ENCODE data around the gene TCL1A.

TCL1A gene

DNA sequence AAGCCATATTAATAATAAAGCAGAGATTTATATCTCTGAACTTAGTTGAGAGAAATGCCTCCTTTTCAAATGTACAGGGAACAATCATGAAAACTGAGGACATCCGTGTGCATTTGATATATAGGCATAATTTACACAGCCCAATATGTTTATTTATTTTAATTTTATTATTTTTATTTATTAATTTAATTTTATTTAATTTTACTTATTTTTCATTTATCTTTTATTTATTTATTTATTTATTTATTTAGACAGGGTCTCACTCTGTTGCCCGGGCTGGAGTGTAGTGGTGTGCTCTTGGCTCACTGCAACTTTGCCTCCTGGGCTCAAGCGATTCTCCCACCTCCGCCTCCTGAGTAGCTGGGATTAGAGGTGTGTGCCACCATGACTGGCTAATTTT, 8.4 kb downstream of the TCL1A start:
- DNase-seq (ENCODE audit: low read depth in 3 of 3), result no peak

DNA sequence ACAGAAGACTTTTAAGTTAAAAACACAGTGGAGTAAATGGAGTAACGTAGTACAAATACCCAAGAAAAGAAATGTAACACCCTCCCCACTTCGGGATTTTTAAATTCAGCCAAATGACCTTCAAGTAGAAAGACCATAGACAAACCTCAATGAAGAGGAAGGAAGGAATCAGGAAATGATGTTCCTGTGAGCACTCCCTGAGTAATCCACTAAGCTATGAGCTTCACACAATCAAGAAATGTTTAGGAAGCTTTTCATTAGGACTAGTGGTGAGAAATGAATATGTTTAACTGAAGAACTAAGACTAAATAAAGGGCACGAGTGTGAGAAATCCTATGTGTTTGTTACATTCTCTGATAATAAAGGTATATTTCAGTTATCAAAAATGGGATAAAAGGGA, 10.1 kb downstream of the TCL1A start:
- DNase-seq (ENCODE audit: low read depth in 3 of 3), result no peak

DNA sequence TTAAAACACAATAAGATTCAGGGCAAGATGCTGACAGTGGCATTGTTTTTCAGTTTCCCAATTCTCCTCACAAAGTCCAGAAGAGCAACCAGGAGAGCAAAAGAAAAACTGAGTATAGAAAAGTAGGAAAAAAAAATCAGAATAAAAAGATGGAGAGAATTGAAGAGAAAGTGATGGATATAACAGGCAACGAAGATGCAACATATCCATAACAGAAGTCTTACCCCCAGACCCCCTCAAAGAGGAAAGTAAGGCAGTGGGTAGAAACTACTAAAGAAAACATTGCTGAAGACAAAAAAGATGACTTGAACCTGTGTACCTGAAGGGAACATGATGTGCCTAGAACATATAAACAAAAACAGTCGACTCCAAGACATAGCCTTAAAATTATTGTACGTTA, 10.6 kb downstream of the TCL1A start:
- DNase-seq (ENCODE audit: low read depth in 3 of 3), result no peak

DNA sequence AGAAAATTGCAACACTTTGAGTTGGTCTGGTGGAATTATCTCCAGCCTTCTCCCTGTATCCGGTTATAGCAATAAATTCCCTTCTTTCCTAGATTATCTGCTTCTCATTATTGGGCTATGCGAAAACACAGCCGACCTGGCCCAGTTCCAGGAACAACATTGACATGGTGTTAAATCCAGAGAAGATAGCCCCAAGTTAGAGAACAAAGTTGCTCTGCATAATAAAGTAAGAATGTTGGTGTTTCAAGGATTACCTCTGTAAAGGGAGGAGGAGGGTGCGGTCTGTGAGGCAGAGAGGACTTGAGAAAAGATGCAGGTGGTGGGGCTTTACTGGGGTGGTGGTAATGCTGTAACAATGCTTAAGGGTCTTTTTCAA, 12.1 kb downstream of the TCL1A start:
- DNase-seq (ENCODE audit: low read depth in 3 of 3), result no peak

DNA sequence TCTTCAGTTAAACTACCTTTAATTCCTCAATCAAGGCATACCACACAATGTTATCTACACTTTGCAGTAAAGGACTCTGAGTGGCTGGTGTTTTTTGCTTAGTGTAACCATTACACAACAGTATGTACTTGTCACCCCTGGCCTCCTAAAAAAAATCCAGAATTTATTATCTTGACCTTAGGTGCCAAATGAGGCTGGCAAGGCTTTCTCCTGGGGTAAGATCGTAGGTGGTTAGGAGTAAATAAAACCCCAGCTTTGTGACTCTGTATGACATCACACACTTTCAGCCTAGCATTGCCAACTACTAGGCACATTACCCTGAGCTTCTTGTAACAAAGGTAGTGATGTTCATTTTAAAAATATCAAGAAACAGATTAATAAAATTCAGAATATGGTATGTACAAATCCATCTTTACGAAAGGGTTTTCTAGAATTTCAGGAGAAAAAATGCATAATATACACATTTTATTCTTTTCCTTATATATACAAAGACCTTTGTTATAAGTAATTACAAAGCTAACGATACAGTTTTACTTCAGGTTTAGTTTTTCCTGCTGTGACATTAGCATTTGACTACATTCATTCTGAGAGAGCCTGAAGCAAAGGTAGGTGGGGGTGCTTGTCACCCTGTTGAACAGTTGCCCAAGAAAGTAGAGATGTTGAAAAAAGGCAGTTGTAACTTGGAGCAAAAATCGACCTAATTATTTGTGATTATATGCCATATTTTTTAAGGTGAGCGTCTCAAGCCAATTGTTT, 13.5 kb downstream of the TCL1A start:
- DNase-seq (ENCODE audit: low read depth in 3 of 3), result no peak

DNA sequence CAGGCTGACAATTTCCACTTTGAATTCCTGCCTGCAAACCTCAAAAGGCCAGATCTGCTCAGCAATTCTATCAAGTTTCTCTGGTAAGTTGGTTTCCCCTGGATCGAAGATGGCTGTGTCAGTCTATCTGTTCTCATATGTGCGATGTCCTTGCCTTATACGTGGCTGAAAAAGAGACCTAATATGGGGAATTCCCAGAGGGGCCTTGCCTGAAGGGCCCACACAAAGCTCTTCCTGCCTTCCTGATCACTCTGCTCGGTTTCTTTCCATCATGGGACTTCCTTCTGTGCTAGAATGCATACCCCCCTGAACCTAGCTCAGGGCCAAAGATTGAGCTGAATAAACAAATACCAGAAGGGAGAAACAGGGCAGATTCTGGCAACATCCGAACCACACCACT, 14.5 kb downstream of the TCL1A start:
- no peak for DNase-seq (ENCODE audit: low read depth in 3 of 3)

DNA sequence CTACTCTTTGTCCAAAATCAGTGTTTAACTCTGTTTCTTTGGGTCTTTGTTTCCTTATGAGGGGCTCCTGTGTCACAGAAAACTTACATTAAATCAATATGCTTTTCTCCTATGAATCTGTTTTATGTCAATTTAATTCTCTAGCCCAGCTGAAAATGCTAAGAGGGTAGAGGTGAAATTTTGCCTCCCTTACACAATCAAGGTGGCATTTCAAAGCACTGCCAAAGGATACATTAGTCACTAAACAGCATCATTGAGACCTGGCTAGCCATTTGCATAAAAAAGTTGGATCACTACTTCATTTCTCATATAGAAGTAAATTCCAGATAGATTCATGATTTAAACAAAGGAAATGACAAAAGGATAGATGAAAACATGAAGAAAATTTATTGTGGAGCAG, 15.6 kb downstream of the TCL1A start:
- no peak for DNase-seq (ENCODE audit: low read depth in 3 of 3)

DNA sequence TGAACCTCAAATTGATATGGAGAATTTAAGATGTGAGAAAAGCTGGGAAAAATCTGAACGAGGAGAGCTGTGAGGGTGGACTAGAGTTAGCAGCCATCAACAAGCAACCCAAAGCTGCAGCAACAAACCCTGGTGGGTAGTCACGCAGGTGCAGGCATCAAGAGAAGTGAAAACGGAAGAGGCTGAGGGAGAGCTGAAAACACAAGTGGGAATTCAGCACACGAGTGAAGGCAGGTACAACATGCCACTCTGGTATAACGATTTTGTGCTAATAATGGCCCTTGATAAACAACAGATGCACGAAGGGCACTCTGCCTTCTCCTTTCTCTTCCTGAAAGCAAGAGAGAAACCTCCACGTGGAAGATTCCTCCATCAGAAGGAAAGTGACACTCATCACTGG, 16.2 kb downstream of the TCL1A start:
- DNase-seq (ENCODE audit: low read depth in 3 of 3), result no peak

DNA sequence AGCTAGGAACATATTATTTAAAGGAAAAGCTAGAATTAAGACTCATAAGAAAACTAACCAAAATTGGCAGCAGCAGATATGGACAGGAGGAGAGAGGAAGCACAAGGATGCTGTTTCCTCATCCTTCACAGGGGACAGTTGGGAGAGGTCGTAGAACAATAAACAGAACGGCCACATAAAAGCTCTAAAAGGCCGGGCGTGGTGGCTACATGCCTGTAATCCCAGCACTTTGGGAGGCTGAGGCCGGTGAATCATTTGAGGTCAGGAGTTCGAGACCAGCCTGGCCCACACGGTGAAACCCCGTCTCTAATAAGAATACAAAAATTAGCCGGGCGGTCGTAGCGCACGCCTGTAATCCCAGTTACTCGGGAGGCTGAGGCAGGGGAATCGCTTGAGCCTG, 17.2 kb downstream of the TCL1A start:
- no peak for DNase-seq (ENCODE audit: low read depth in 3 of 3)

DNA sequence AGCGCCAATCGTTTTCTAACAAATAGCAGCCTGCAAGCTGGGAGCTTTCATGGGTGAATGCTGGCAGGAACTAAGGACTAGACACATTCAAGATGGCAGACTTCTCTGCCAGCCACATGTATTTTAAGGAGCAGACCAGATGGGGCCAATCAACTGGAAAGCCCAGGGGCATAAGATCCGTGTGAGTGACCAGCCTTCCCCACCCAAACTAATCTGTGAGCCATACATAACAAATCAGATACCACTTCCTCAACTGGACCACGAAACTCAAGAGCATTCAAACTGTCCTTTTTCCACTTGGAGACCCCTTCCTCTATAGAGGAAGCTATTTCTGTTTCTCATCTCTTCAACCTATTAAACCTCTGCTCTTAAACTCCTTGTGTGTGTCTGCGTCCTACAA, 18.0 kb downstream of the TCL1A start:
- no peak for DNase-seq (ENCODE audit: low read depth in 3 of 3)

DNA sequence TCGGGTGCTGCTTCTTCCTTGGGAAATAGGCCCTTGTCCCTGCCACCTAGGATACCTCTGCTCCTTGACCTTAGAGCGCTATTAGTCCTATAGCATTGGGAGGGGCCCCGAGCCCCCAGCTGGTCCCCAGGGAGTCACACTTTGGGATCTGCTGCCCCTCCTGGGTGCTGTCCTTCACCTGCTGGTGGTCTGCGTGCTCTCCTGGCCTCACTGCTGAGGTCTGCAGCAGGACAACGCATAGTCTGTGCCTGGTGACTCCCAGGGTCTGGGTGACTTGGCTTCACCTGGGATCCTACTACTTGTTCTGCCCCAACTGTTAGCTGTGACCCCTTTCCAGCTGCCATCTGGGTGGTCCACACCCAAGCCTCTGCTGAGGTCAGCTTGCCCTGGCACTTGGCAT, 18.9 kb downstream of the TCL1A start:
- no peak for DNase-seq (ENCODE audit: low read depth in 3 of 3)

DNA sequence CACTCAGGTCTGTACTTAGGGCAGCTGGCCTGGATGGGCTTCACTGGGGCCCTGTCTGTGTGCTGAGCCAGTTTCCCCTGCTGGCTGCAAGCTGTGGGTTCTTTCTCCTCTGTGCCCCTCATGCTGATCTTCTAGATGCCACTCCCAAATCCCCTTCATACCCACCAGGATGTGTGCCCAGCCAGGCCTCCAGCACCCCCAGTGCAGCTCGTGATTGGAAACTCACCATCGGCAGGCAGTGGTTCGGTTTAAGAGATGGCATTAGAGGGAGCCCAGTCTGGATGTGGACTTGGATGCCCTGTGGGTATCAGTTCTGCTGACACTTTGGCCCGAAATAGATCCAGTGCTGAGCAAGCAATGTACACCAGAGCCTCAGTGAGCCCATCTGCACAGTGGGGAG, 21.8 kb downstream of the TCL1A start:
- no peak for DNase-seq (ENCODE audit: low read depth in 3 of 3)

DNA sequence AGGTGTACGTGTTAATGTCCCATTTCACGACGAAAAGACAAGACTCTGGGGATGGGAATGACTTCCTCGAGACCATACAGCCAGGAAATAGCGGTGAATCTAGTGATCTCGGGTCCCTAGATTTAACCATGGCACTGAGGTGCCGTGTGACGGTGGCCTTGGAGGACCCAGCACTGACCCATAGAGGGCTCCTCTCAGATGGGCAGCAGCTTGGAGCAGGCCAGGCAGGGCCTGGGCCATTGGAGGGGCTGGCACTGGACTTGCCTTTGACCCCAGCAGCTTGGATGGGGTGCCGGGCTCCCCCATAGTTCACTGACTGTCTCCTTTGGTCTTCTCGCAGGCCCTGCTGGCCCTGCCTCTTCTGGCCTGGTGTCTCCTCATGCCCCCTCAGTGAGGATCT, 22.3 kb downstream of the TCL1A start:
- DNase-seq (ENCODE audit: low read depth in 3 of 3), result no peak

DNA sequence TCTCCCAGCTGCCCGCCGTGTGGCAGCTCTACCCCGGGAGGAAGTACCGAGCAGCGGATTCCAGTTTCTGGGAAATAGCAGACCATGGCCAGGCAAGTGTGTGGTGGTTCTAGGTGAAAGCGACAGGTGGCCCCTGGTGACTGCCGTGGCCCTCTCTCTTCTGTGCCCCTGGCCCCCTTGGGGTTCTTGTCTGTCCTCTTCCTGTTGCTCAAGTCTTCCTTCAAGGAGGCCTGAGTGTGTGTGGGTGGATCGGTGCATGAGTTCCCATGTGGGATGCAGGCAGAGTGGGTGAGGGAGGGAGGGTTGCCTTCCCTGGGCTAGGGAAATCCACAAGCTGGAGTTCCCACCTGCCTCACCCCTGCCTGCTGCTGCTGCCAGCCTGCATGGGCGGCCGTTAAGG, 23.1 kb downstream of the TCL1A start:
- DNase-seq (ENCODE audit: low read depth in 3 of 3), result no peak

DNA sequence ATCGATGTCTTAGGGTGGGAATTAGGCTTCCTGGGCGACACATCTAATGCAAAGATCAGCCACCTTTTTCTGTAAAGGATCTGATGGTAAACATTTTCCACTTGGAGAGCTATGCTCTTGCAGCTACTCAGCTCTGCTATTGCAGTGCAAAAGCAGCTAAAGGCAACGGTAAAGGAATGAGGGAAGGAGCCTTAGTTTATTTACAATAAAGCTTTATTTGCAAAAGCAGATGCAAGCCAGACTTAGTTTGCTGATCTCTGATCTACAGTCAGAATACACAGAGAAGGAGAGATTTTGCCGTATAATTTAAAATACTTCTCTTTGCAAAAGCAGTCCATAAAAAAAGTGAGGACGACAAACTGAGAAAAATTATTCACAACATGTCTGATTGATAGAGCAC, 24.5 kb downstream of the TCL1A start:
- DNase-seq (ENCODE audit: low read depth in 3 of 3), result no peak

DNA sequence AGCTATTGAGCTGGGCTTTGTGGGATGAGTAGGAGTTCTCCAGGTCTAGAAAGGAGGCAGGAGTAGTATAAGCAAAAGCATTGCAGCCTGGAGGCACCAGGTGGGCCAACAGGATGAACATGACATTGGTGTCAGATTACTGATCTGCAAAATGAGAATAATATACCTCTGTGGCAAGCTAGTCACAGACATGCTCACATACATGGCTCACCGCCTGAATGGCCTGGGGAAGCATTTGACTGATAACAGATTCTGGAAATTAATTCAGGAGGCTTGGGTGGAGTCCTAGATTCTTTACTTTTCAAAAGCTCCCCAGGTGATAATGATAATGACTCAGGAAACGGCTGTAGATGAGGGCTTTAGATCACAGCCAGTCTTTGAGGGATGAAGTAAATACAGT, 27.0 kb downstream of the TCL1A start:
- DNase-seq (ENCODE audit: low read depth in 3 of 3), result no peak

DNA sequence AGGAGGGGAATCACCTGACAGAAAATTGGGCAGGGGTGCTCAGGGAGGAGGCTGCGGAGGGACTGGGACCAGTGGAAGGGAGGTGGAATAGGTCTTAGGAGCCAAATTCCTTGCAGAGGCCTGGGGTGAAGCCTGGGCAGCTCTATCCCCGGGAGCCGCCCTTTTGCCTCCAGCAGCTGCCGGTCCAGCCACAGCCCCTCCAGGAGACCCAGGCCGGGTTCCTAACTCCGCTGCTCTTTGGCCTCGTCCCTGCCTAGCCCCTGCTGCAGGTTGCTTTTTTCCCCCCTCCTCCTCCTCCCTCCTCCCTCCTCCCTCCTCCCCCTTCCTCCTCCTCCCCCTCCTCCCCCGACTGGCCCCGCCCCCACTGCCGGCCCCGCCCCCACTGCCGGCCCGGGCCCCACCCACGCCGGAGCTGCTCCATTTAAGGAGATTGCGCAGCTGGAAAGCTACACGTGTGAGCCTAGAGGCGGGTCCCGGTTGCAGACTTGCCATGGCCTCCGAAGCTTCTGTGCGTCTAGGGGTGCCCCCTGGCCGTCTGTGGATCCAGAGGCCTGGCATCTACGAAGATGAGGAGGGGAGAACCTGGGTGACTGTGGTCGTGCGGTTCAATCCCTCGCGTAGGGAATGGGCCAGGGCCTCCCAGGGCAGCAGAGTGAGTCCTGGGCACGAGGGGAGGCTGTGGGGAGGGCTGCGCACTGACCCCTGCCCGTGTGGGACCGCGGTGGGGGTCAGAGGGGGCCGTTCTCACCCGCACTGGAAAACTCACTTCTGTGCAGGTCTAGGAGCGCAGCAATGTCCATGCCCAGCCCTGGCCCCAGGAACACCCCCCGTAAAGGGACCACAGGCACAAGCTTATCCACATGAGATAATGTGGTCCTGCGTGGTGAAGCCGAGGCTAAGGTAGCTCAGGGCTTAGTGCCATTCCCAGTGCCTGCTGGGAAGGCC, 27.7 kb downstream of the TCL1A start, which contains the start of gene TCL1B:
Gene TCL1B, plus strand, starts transcription at position 449 of the 945 bp plus-strand sequence. Its CDS starts 42 bp downstream, at position 491.
- DNase-seq (ENCODE audit: low read depth in 3 of 3), result no peak

DNA sequence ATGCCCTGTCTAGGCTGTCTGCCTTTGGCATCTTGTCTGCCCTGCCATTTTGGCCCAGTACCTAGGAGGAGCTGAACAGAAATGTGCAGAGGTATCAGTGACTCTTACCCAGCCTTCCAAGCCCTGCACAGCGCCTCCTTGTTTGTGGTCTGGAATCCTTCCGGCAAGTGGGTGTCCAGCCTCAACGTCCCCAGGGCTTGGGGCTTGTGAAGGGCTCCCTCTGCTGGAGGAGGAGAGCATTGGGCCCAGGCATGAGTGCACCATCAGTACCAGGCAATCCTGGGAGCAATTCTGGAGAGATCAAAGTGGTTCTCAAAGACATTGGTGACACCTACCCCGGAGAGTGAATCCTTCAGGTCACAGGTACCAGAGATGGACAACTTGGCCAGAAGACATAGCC, 30.1 kb downstream of the TCL1A start:
- no peak for DNase-seq (ENCODE audit: low read depth in 3 of 3)

DNA sequence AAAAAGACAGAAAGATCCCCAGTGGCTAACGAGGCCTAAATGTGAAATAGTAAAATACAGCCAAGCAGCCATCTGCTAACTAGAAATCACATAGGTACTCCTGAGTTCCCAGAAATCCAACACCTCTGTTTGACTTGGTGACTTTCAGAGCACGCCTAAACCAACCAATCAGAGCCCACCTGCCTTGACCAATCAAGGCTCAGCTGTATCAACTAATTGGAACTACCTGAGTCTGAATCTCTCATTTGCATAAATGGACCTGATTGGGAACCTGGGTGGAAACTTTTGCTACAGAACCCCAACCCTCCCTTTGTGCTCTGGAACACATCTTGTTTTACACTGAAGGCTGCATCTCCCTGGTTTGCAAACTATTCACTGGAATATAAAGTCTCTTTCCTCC, 32.8 kb downstream of the TCL1A start:
- DNase-seq (ENCODE audit: low read depth in 3 of 3), result no peak

DNA sequence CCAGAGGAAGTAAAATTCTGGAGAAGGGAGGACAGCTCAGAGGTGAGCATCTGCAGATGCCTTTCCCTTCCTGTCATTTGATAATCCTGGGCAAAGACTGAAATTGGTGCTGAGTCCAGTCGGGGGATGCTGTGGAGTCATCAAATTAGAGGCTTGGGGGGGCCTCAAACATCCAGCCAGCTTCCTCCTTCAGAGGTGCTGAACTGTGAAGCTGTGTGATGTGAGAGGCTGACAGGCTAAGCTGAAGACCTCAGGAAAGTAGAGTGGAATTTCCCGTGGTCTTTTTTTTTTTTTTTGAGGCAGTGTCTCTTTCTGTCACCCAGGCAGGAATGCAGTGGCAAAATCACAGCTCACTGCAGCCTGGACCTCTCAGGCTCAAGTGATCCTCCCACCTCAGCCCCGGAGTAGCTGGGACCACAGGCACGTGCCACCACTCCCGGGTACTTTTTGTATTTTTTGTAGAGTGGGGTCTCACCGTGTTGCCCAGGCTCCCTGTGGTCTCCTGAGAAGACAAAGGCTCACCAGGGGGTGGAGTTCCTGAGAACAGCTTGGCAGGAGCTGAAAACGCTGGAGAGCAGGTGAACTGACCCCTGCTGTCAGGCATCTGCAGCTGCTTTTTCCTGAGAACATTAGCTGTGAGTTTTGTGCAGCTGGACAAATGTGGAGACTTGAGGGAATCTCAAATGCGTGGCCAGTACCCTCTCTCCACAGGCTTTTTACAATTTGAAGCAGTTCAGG, 33.8 kb downstream of the TCL1A start:
- DNase-seq (ENCODE audit: low read depth in 3 of 3), result no peak

DNA sequence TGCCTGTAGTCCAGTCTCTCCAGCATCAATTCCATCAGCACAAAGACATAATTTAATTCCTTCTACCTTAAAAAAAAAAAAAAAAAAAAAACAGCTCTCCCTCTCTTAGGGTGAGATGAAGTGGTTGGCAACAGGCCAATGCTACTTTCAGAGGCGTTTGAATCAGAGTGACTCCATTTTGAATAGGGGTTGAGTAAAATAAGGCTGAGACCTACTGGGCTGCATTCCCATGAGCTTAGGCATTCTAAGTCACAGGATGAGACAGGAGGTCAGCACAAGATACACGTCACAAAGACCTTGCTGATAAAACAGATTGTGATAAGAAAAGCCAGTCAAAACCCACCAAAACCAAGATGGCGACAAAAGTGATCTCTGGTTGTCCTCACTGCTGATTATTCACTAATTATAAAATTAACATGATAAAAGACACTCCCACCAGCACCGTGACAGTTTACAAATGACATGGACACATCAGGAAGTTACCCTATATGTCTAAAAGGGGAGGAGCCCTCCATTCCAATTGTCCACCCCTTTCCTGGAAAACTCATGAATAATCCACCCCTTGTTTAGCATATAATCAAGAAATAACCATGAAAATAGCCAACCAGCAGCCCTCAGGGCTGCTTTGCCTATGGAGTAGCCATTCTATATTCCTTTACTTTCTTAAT, 34.6 kb downstream of the TCL1A start:
- DNase-seq (ENCODE audit: low read depth in 3 of 3), result no peak

Data from stimulated activated CD4-positive, alpha-beta T cell treated with anti-CD3 and anti-CD28 coated beads, TNF-alpha, amount 100 ng/mL, for 4 hours (primary cell).